Choroid plexus epithelial cell (primary cell): ENCODE results near the gene DNAH1.

ENCODE experiments used
- DNase-seq: peaks from one replicate; pipeline ENCODE4 v3.0.0-alpha.2; 2010; ENCODE audit warnings: low read depth
- H3K4me3 ChIP-seq: 2 replicates; pipeline ENCODE4 v1.5.1; 2011; ENCODE audit warnings: low read depth, mild to moderate bottlenecking, control low read depth, low read length, moderate library complexity
- TF ChIP-seq, protein P1 (sequence below): conservative IDR thresholded peaks from 2 replicates; pipeline ENCODE4 v1.5.1; 2011; ENCODE audit warnings: low read depth, mild to moderate bottlenecking, control low read depth, inconsistent platforms, low read length, moderate library complexity

DNAH1 gene

DNA sequence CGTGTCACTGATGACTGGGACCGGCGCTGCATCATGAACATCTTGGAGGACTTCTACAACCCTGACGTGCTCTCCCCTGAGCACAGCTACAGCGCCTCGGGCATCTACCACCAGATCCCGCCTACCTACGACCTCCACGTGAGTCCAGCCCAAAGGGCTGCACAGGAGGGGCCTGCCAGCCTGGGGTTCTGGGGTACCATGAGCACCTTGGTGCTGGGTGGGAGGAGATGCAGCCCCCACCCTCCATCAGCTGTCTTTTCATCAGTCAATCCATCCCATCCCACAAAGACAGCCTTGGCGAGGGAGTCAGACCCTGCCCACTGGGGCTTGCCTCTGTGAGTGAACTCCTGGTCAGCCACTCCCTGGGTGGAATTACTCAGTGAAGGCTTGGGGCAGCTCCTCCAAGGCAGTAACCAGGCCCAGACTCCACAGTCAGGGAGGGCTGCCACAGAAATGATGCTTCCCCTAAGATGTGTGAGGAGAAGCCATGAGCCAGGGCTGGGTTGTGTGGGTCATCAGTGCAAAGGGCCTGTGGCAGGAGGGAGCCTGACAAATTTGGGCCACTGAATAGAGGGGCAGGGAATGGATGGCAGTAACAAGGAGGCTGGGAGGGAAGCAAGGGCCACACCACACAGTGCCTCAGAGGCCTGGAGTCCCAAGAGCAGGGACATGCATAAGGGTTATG lies 80.9 kb downstream of the DNAH1 start:
- DNase-seq: no peak
- no peak overlapping the region for H3K4me3 ChIP-seq
- TF ChIP-seq, protein P1, sequence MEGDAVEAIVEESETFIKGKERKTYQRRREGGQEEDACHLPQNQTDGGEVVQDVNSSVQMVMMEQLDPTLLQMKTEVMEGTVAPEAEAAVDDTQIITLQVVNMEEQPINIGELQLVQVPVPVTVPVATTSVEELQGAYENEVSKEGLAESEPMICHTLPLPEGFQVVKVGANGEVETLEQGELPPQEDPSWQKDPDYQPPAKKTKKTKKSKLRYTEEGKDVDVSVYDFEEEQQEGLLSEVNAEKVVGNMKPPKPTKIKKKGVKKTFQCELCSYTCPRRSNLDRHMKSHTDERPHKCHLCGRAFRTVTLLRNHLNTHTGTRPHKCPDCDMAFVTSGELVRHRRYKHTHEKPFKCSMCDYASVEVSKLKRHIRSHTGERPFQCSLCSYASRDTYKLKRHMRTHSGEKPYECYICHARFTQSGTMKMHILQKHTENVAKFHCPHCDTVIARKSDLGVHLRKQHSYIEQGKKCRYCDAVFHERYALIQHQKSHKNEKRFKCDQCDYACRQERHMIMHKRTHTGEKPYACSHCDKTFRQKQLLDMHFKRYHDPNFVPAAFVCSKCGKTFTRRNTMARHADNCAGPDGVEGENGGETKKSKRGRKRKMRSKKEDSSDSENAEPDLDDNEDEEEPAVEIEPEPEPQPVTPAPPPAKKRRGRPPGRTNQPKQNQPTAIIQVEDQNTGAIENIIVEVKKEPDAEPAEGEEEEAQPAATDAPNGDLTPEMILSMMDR: no peak

DNA sequence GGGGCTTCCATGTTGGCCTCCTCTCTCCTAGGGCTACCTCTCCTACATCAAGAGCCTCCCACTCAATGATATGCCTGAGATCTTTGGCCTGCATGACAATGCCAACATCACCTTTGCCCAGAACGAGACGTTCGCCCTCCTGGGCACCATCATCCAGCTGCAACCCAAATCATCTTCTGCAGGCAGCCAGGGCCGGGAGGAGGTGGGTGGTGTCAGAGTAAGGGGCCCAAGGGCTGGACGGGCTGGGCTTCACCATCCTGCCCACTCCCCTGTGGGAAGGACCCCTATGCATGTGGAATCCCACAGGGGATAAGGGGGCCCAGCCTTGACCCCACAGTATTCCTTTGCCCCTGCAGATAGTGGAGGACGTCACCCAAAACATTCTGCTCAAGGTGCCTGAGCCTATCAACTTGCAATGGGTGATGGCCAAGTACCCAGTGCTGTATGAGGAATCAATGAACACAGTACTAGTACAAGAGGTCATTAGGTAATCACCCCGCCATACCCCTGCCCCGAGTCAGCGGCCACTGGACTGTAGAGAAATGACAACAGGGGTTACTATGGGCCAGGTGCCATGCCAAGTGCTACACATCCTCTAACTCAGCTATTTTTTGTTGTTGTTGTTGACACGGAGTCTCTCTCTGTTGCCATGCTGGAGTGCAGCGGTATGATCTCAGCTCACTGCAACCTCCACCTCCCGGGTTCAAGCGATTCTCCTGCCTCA lies 81.7 kb downstream of the DNAH1 start:
- no peak overlapping the region for H3K4me3 ChIP-seq
- TF ChIP-seq, protein P1: no peak
- DNase-seq: no peak

DNA sequence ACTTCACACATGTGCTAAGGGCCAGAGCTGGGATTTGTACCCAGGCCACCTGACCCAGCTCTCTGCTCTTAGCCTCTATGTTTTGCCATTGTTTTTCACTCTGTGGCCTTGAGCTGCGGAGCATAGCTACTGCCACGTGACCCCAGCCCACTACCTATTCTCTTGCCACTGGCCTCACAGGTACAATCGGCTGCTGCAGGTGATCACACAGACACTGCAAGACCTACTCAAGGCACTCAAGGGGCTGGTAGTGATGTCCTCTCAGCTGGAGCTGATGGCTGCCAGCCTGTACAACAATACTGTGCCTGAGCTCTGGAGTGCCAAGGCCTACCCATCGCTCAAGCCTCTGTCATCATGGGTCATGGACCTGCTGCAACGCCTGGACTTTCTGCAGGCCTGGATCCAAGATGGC lies 82.6 kb downstream of the DNAH1 start:
- DNase-seq: no peak
- TF ChIP-seq, protein P1: no peak
- no peak overlapping the region for H3K4me3 ChIP-seq

DNA sequence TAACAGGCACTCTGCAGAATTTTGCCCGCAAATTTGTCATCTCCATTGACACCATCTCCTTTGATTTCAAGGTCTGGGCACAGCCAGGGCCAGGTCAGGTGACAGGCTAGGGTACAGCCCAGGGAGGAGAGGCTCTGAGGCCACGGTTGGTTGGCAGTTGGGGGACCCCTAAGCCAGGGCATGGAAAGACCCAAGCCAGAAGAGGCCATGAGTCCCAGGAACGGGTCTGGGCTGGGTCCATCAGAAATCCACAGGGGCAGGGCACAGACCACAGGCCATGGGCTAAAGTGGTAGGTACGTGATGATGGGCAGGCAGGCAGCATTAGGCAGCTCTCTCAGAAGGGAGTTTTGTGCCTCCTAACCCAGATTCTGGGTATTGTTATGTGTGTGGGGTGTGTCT lies 83.0 kb downstream of the DNAH1 start:
- TF ChIP-seq, protein P1: no peak
- H3K4me3 ChIP-seq: no peak overlapping the region
- DNase-seq: no peak

DNA sequence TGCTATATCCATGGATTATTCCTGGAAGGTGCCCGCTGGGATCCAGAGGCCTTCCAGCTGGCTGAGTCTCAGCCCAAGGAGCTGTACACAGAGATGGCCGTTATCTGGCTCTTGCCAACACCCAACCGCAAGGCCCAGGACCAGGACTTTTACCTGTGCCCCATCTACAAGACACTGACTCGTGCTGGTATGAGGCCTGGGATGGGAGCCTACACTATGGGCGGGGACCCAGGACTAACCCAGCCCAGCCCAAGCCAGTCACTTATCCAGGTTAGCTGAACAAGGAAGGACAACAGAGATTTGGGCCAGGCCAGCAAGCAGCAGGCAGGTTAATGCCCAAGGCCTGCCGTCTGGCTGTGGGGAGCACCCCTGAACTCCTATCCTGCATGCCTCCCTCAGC lies 83.5 kb downstream of the DNAH1 start:
- TF ChIP-seq, protein P1: no peak
- DNase-seq: no peak
- H3K4me3 ChIP-seq: no peak overlapping the region

DNA sequence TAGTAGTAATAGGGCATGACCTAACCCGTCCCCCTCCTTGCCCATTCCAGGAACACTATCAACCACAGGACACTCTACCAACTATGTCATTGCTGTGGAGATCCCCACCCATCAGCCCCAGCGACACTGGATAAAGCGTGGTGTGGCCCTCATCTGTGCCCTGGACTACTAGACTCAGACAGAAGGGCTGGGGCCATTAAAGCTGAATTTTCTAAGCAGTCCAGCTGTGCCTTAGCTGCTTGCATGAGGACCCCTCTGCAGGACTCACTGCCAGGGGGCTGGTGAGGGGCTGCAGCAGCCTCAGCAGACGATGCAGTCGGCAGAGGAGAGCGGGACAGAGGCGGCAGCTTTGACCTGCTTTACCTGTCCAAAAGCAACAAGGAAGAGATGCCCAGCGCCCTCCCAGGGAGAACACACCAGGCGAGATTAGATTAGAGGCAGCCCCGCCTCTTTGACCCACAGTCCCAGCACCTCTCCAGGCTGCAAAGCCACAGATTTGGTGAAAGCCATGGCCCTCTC lies 84.2 kb downstream of the DNAH1 start:
- DNase-seq: no peak
- H3K4me3 ChIP-seq: no peak overlapping the region
- TF ChIP-seq, protein P1: no peak
